Keratinocyte (primary cell): ENCODE results near the gene SCN8A.

Source experiments
- EZH2 ChIP-seq: IDR thresholded peaks from one replicate; pipeline ENCODE4 v1.6.1; 2012; ENCODE audit warnings: inconsistent platforms, mild to moderate bottlenecking, low read length, moderate library complexity
- TF ChIP-seq, protein P1 (sequence below), 3 experiments: IDR thresholded peaks in 1 of 3; conservative IDR thresholded peaks in 1 of 3; optimal IDR thresholded peaks in 1 of 3; 2 replicates in 2 of 3; 3 replicates in 1 of 3; pipeline versions ENCODE3 to v1.5.1; 2011; ENCODE audit warnings: low read length in 3 of 3, mild to moderate bottlenecking in 3 of 3, moderate library complexity in 2 of 3, control low read depth in 1 of 3, inconsistent platforms in 1 of 3; ENCODE audit not compliant: insufficient read depth in 2 of 3; ENCODE audit errors: extremely low read depth in 1 of 3

DNA sequence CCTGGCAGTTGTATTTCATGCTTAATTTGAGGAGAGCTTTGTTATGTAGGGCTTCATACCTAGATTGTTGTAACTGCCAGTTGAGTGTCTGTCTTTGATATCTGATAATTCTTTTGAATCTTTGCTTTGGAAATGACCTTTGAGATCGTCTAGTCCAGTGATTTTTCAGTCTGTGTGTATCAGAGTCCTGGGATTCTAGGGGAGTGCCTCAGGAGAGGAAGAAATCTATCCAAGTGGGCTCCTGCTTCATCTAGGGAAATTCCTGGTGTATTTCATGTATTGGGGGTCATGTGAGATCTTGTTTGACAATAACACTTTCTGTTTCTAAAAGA lies 158.9 kb downstream of the SCN8A start:
- TF ChIP-seq, protein P1, sequence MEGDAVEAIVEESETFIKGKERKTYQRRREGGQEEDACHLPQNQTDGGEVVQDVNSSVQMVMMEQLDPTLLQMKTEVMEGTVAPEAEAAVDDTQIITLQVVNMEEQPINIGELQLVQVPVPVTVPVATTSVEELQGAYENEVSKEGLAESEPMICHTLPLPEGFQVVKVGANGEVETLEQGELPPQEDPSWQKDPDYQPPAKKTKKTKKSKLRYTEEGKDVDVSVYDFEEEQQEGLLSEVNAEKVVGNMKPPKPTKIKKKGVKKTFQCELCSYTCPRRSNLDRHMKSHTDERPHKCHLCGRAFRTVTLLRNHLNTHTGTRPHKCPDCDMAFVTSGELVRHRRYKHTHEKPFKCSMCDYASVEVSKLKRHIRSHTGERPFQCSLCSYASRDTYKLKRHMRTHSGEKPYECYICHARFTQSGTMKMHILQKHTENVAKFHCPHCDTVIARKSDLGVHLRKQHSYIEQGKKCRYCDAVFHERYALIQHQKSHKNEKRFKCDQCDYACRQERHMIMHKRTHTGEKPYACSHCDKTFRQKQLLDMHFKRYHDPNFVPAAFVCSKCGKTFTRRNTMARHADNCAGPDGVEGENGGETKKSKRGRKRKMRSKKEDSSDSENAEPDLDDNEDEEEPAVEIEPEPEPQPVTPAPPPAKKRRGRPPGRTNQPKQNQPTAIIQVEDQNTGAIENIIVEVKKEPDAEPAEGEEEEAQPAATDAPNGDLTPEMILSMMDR (optimal IDR thresholded peaks at IDR 0.05 in 1 of 3, IDR thresholded peaks at IDR 0.05 in 1 of 3, conservative IDR thresholded peaks at IDR 0.05 in 1 of 3; ENCODE audit: extremely low read depth in 1 of 3, insufficient read depth in 2 of 3, low read length in 3 of 3), result no peak
- no peak for TF ChIP-seq EZH2
